ENCODE results near the gene ACTA1.

Gene ACTA1

GRCh38 chr1:229428256-229428655 lies 5.6 kb downstream of the ACTA1 start:
- Histone ChIP-seq H3K4me3 (ENCODE audit: low read depth in 1 of 2, low read length in 2 of 2) (no peak overlapping the region), H3K27me3 (ENCODE audit: insufficient read depth, low read length, poor library complexity) (peaks cover 6% of the 10 kb centered on the region), H3K79me2 (ENCODE audit: insufficient read depth, low read length) (no peaks in the 10 kb centered on the region), H2AFZ (ENCODE audit: low read depth, low read length) (no peak overlapping the region), H4K20me1 (ENCODE audit: insufficient read depth, low read length) (no peaks in the 10 kb centered on the region; the same call in 1 of the 2 replicates), H3K36me3 (ENCODE audit: insufficient read depth, low read length) (no peaks in the 10 kb centered on the region), H3K9me3 (ENCODE audit: insufficient read depth, low read length, severe bottlenecking) (no peaks in the 10 kb centered on the region), H3K4me2 (ENCODE audit: insufficient read depth, low read length) (no peak overlapping the region), H3K9ac (ENCODE audit: low read depth, low read length) (no peak overlapping the region), H3K27ac (ENCODE audit: low read length) (no peak overlapping the region), H3K4me1 (ENCODE audit: insufficient read depth, low read length) (no peaks in the 10 kb centered on the region)
- DNase-seq, result no peak
- ATAC-seq (ENCODE audit: insufficient read depth, low read depth), result no peak
- TF ChIP-seq CTCF (IDR thresholded peaks at IDR 0.05; ENCODE audit: borderline replicate concordance, extremely low read depth, low read length, poor library complexity, severe bottlenecking), result no peak

- Histone ChIP-seq H3K79me2 (ENCODE audit: insufficient read depth, low read length) (no peaks in the 10 kb centered on the region), H3K27me3 (ENCODE audit: insufficient read depth, low read length, poor library complexity) (peaks cover 6% of the 10 kb centered on the region), H4K20me1 (ENCODE audit: insufficient read depth, low read length) (no peaks in the 10 kb centered on the region; the same call in 1 of the 2 replicates), H3K4me1 (ENCODE audit: insufficient read depth, low read length) (no peaks in the 10 kb centered on the region), H3K9me3 (ENCODE audit: insufficient read depth, low read length, severe bottlenecking) (no peaks in the 10 kb centered on the region), H3K4me3 (ENCODE audit: low read depth in 1 of 2, low read length in 2 of 2) (no peak overlapping the region), H3K9ac (ENCODE audit: low read depth, low read length) (no peak overlapping the region), H3K36me3 (ENCODE audit: insufficient read depth, low read length) (no peaks in the 10 kb centered on the region), H3K27ac (ENCODE audit: low read length) (no peak overlapping the region), H2AFZ (ENCODE audit: low read depth, low read length) (no peak overlapping the region), H3K4me2 (ENCODE audit: insufficient read depth, low read length) (no peak overlapping the region)
- DNase-seq (no peak), ATAC-seq (ENCODE audit: insufficient read depth, low read depth) (no peak)
- TF ChIP-seq CTCF (IDR thresholded peaks at IDR 0.05; ENCODE audit: borderline replicate concordance, extremely low read depth, low read length, poor library complexity, severe bottlenecking) (no peak), EZH2 (IDR thresholded peaks at IDR 0.05; ENCODE audit: borderline replicate concordance, low read depth, low read length, severe bottlenecking) (no peak)
Measured at GRCh38 chr1:229427572-229427971, 6.3 kb downstream of the ACTA1 start.

- no peak for ATAC-seq (ENCODE audit: insufficient read depth, low read depth)
Measured at GRCh38 chr1:229425564-229426159, 8.2 kb downstream of the ACTA1 start.

More at GRCh38 chr1:229425564-229426159, 8.2 kb downstream of the ACTA1 start:
- H3K4me3 ChIP-seq (ENCODE audit: low read depth in 1 of 2, low read length in 2 of 2), result no peak overlapping the region
- TF ChIP-seq EZH2 (IDR thresholded peaks at IDR 0.05; ENCODE audit: borderline replicate concordance, low read depth, low read length, severe bottlenecking), result no peak
- TF ChIP-seq CTCF (IDR thresholded peaks at IDR 0.05; ENCODE audit: borderline replicate concordance, extremely low read depth, low read length, poor library complexity, severe bottlenecking), result no peak
- H3K27me3 ChIP-seq (ENCODE audit: insufficient read depth, low read length, poor library complexity), result peaks cover 6% of the 10 kb centered on the region
- no peaks in the 10 kb centered on the region for H3K4me1 ChIP-seq (ENCODE audit: insufficient read depth, low read length)
- DNase-seq, result no peak
- H4K20me1 ChIP-seq (ENCODE audit: insufficient read depth, low read length), result no peaks in the 10 kb centered on the region; the same call in 1 of the 2 replicates
- no peak overlapping the region for H3K27ac ChIP-seq (ENCODE audit: low read length)
- no peak overlapping the region for H2AFZ ChIP-seq (ENCODE audit: low read depth, low read length)
- no peak overlapping the region for H3K9ac ChIP-seq (ENCODE audit: low read depth, low read length)
- no peaks in the 10 kb centered on the region for H3K79me2 ChIP-seq (ENCODE audit: insufficient read depth, low read length)
- H3K9me3 ChIP-seq (ENCODE audit: insufficient read depth, low read length, severe bottlenecking), result no peaks in the 10 kb centered on the region
- H3K36me3 ChIP-seq (ENCODE audit: insufficient read depth, low read length), result no peaks in the 10 kb centered on the region
- H3K4me2 ChIP-seq (ENCODE audit: insufficient read depth, low read length), result no peak overlapping the region

Data from DND-41 (cell line).